HG03521 (cell line): Measurements from ENCODE around the gene ROBO2.

Source experiments
- ATAC-seq: cut with Tn5 transposase; IDR thresholded peaks from one replicate; pipeline ENCODE4 v1.9.1; 2021; ENCODE audit warnings: mild to moderate bottlenecking, moderate library complexity; ENCODE audit not compliant: unreplicated experiment

Gene ROBO2

GRCh38 chr3:77467702-77468625 is 428.1 kb downstream of the ROBO2 start:
- ATAC-seq = no peak

- no peak for ATAC-seq
Measured at GRCh38 chr3:77468626-77469020, 428.7 kb downstream of the ROBO2 start.

- no peak for ATAC-seq
Measured at GRCh38 chr3:77475507-77475906, 435.6 kb downstream of the ROBO2 start.

- ATAC-seq = no peak
Measured at GRCh38 chr3:77479021-77479420, 439.1 kb downstream of the ROBO2 start.

GRCh38 chr3:77489216-77489615 is 449.3 kb downstream of the ROBO2 start:
- ATAC-seq = no peak

GRCh38 chr3:77491961-77492360 is 452.1 kb downstream of the ROBO2 start:
- no peak for ATAC-seq

- no peak for ATAC-seq
Measured at GRCh38 chr3:77500721-77501120, 460.8 kb downstream of the ROBO2 start.

- ATAC-seq = no peak
Measured at GRCh38 chr3:77506384-77506783, 466.5 kb downstream of the ROBO2 start.

- no peak for ATAC-seq
Measured at GRCh38 chr3:77513542-77513941, 473.6 kb downstream of the ROBO2 start.

- ATAC-seq = no peak
Measured at GRCh38 chr3:77514766-77515165, 474.9 kb downstream of the ROBO2 start.

GRCh38 chr3:77524463-77524862 is 484.6 kb downstream of the ROBO2 start:
- ATAC-seq = no peak

GRCh38 chr3:77524946-77525682 is 485.2 kb downstream of the ROBO2 start:
- no peak for ATAC-seq

- ATAC-seq = no peak
Measured at GRCh38 chr3:77526573-77527113, 486.7 kb downstream of the ROBO2 start.

- ATAC-seq = no peak
Measured at GRCh38 chr3:77529522-77529921, 489.6 kb downstream of the ROBO2 start.

GRCh38 chr3:77530870-77531269 is 491.0 kb downstream of the ROBO2 start:
- ATAC-seq = no peak

- ATAC-seq = no peak
Measured at GRCh38 chr3:77535116-77535515, 495.2 kb downstream of the ROBO2 start.

- no peak for ATAC-seq
Measured at GRCh38 chr3:77536038-77536775, 496.3 kb downstream of the ROBO2 start.

GRCh38 chr3:77539014-77539413 is 499.1 kb downstream of the ROBO2 start:
- no peak for ATAC-seq

GRCh38 chr3:77539677-77540076 is 499.8 kb downstream of the ROBO2 start:
- no peak for ATAC-seq

GRCh38 chr3:77541203-77541922 is 501.5 kb downstream of the ROBO2 start:
- no peak for ATAC-seq
